ENCODE results near the gene PARD3B.

The PARD3B gene

GRCh38 chr2:204738721-204739120 lies 193.4 kb downstream of the PARD3B start:
- intact Hi-C loops (cut with DNase I), result no loop called here

GRCh38 chr2:204743393-204743960 lies 198.2 kb downstream of the PARD3B start:
- intact Hi-C loops (cut with DNase I), result no loop called here
- no peak for DNase-seq

More at GRCh38 chr2:204738721-204739120, 193.4 kb downstream of the PARD3B start:
- DNase-seq, result no peak

DNA sequence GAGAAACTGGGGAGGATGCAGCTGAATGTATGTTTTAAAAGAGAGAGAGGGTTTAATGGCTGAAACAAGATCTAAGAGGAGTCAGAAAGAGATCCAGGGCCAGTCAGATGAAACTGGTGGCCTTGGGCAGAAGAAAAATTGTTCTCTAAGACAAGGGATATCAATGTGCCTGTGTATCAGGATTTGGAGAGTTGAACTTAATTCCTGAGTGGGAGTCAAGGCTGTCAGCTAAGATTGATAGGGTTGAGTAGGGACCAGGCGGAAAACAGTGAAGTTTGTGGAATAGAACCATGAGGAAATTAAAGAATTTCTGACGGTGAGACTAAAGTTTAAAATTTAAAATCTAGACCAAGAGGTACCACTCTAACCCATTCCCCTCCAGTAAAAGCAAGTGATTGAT lies 199.2 kb downstream of the PARD3B start:
- intact Hi-C loops (cut with DNase I), result no loop called here
- DNase-seq, result no peak

DNA sequence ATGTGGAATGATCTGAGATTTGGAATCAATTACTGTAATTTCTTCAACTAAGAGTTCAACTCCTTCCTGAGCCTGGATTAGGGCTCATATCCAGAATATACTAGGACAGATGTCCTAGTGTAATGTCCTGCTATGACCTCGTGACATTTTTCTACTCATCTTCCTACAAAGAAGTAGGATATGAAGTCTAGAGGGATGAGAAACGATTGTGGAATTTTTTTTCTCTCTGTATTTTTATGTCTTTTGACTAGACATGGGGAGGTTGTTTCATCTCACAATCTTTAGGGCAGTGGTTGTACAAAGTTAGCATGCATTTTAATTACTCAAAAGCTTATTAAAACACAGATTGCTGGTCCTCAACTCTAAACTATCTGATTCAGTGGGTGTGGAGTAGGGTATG lies 203.0 kb downstream of the PARD3B start:
- intact Hi-C loops (cut with DNase I), result no loop called here
- no peak for DNase-seq

DNA sequence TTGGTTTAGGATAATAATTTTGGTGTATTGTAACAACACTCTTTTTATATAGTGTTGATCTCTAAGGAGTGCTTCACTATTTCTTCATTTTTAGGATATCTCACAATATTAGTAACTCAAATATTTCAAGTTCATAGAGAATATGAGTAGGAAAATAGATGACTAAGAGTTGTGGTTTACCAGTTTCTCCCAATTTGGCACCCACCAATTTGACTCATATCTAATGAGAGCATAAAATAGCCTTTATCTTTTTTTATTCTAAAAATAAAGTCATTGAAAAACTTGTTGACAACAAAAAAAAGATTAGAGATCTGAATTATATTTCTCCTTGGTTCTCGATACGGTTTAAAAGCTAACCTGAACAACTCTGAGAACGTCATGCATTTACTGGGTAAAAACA lies 204.0 kb downstream of the PARD3B start:
- intact Hi-C loops (cut with DNase I), result no loop called here
- no peak for DNase-seq

DNA sequence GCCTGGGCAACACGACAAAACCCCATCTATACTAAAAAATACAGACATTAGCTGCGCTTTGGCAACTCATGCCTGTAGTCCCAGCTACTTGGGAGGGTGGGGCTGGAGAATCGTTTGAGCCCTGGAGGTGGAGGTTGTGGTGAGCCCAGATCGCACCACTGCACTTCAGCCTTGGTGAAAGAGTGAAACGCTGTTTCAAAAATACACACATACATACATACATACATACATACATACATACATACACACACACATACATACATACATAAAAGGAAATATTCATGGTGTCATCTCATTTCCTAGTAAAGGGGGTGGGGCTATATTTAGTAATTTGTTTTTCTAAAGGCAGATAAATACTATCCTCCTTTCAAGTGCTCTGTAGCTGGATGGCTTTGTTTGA lies 205.1 kb downstream of the PARD3B start:
- intact Hi-C loops (cut with DNase I), result no loop called here

DNA sequence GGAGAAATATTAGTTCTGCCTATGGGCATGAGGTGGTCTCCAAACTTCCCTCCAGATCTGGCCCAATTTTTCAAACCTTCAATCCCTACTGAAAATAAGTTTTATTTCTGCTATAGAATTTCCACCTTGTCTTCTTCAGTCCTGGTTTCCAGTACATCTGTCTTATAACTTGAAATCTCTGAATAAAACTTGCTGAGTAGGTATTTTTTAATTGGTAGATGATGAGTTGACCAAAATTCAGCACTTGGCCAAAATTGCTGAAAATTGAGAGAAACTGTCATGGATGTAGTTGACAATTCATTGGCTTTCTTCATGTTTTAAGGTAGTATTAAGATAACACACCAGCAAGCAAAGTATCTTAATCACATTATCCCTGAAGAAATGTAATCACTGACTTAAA lies 206.2 kb downstream of the PARD3B start:
- intact Hi-C loops (cut with DNase I), result no loop called here
- no peak for DNase-seq

More for the DNA sequence above, 205.1 kb downstream of the PARD3B start:
- no peak for DNase-seq

- DNase-seq, result no peak
- intact Hi-C loops (cut with DNase I), result no loop called here
Measured at GRCh38 chr2:204753841-204754240, 208.6 kb downstream of the PARD3B start.

DNA sequence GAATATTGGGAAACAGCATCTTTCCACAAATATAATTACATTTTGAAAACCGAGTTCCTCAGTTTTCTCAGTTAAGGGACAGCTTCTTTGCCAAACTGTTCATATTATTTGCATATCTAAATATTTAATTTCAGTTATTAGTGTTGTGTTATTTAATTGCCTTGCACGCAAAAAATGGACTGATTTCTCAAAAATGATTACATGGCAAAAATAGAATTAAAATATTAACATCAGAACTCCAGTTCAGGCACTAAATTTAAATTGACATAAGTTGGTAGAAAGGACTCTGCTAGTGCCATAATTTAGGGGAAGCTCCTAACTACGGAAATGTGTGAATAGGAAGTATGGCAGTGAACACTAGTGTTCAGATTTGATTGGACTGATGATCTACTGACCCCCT lies 209.6 kb downstream of the PARD3B start:
- no peak for DNase-seq
- intact Hi-C loops (cut with DNase I), result no loop called here

GRCh38 chr2:204763974-204764703 lies 218.9 kb downstream of the PARD3B start:
- intact Hi-C loops (cut with DNase I), result no loop called here

DNA sequence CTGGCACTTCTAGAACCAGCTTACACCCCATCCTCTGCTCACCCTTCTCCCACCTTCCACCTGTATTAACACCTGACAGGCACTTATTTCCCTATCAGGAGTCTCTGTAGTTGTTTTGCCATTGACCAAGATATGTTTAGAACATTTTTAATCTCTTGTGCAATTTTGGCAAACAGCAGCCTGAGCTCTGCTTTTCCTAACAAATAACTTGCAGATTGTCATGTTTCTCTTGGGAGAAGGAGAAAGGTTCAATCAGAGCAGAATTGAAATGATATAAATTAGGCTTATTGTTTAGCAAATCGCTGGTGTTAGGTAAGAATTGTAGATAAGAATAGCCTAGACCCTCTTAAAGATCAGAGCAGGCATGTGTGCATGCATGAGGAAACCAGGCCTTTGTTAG lies 225.5 kb downstream of the PARD3B start:
- intact Hi-C loops (cut with DNase I), result no loop called here
- DNase-seq, result no peak

More at GRCh38 chr2:204763974-204764703, 218.9 kb downstream of the PARD3B start:
- DNase-seq, result no peak

DNA sequence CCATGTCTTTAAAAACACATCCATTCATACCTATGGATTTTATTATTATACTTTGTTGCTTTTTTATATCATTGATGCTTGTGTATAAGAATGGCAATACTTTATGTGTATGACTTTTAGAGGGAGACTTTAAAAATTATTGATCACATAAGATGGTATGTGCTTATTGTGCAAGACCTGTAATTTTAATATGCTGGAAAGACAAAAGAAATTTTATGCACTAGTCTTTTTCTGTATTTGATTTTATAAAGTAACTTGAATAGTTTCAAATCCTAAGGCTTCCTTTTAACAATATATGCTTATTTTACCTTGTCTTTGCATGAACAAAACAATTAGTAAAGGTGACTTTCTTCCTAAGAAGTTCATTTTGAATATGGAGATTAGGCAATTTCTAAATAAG lies 226.4 kb downstream of the PARD3B start:
- intact Hi-C loops (cut with DNase I), result no loop called here
- no peak for DNase-seq

DNA sequence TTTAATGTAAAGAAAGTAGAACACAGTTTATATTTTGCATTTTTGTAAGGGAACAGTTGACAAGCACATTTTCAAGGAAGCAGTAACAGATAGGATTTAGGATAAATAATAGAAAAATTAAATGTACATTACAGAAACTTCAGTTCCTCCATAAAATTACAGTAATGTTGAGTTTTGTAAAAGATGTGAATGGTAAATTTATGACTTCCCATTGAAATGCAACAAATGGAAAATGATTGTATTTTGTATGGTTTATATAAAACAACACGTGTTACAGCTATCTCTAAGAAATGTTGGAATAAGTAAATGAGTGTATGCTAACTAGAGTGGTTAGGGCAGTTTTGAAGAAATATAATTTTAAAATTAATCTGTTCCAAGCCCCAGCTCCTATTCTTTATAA lies 227.3 kb downstream of the PARD3B start:
- no peak for DNase-seq
- intact Hi-C loops (cut with DNase I), result no loop called here

- no peak for DNase-seq
- intact Hi-C loops (cut with DNase I), result no loop called here
Measured at GRCh38 chr2:204775766-204776165, 230.5 kb downstream of the PARD3B start.

GRCh38 chr2:204776781-204777559 lies 231.7 kb downstream of the PARD3B start:
- intact Hi-C loops (cut with DNase I), result no loop called here

GRCh38 chr2:204779771-204780170 lies 234.5 kb downstream of the PARD3B start:
- intact Hi-C loops (cut with DNase I), result no loop called here
- no peak for DNase-seq

More at GRCh38 chr2:204776781-204777559, 231.7 kb downstream of the PARD3B start:
- DNase-seq, result no peak

- intact Hi-C loops (cut with DNase I), result no loop called here
- no peak for DNase-seq
Measured at GRCh38 chr2:204781941-204782340, 236.7 kb downstream of the PARD3B start.

DNA sequence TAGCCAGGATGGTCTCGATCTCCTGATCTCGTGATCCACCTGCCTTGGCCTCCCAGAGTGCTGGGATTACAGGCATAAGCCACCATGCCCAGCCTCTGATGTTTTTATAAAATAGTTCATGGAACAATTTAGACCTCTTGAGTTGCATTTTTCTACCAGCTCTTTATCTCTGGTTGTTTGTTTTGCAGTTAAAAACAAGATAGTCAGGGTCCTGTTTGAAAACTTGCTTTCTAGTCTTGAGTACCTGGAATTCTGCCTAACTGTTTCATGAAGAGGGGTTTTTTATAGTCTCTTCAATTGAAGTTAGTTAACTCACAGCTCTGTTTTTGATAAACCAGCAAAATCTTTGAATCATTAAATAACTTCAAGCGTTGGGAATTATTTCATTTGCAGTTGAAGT lies 244.8 kb downstream of the PARD3B start:
- DNase-seq, result no peak
- intact Hi-C loops (cut with DNase I), result no loop called here

- intact Hi-C loops (cut with DNase I), result no loop called here
- DNase-seq, result no peak
Measured at GRCh38 chr2:204791230-204791629, 246.0 kb downstream of the PARD3B start.

DNA sequence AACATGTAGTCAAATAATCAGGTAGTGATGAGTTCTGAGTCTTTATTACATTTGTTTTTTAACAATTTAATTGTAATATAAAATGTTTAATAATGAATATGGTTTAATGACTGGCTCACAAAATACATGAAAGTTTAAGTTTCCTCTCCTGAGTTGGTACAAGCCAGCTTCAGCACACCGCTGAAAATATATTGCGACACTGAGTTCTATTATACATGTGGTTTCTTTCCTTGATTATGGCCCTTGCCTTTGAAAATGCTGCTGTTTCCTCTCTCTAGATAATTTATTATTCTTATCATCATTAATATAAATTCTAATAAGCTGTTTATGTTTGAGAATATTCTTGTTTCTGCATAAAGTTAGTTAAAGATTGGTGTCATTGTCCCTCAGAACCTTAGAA lies 249.3 kb downstream of the PARD3B start:
- intact Hi-C loops (cut with DNase I), result no loop called here
- DNase-seq, result no peak

- intact Hi-C loops (cut with DNase I), result no loop called here
- no peak for DNase-seq
Measured at GRCh38 chr2:204795156-204795555, 249.9 kb downstream of the PARD3B start.

DNA sequence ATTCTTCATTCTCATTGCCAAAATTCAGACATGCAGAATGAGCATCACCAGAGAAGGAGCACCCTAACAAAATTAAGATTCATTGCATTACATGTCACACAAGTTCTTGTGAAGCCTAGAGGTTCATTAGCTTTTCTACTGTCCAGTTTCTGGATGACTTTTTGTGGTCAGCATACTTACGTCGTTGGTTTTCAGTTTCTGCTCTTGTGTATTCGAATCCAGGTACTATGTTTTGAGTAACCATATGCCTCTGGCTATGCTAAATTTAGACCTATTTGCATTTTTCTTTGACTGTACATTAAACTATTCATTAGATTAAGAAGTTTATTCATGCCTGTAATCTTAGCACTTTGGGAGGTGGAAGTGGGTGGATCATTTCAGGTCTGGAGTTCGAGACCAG lies 251.3 kb downstream of the PARD3B start:
- DNase-seq, result no peak
- intact Hi-C loops (cut with DNase I), result no loop called here

All from posterior cingulate gyrus (tissue), 11 donors.